ENCODE results near the gene MS4A6A. TPM values are rescaled to one million over a fixed set of nuclear protein-coding genes. Genes with fewer than 3 reads are reported as not detected.

The MS4A6A gene, protein sequence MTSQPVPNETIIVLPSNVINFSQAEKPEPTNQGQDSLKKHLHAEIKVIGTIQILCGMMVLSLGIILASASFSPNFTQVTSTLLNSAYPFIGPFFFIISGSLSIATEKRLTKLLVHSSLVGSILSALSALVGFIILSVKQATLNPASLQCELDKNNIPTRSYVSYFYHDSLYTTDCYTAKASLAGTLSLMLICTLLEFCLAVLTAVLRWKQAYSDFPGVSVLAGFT
- total RNA-seq, result not detected in 2 replicates

DNA sequence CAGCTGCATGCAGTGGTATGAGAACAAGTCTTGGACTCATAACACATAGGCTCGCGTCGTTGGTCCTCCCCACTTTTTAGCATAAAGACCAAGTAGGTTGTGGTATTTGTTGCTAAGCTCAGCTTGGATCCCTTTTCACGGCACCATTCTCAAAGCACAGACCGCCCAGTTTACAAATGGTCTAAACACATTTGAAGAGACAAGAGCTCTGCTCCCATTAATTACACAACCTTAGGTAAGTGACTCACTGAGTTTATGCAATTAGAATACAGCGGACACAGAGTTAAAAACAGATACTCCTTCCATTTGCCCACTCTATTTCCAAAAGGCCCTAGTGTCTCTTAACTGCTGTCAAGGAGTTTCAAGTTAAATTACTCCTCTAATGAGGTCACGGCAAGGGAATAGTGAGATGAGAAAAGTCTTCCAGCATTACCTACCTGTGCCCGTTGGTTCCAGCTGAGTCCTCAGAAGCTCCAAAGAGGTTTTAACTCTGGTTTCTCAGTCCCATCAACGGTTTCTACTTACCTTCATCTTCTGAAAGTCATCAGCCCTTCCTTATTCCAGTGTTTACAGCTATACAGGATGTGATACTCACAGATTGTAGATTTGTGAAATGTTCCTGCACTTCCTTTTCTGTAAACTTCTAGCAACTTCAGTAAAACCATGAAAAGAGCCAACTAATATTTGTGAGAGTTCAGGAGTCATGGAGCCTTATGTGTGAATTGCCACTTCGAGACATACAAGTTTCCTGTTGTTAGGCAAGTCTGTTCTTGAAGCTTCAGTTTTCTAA, at the start of gene MS4A6A:
Gene MS4A6A, minus strand, starts transcription at position 543 of the 790 bp plus-strand sequence. CDS start 1,356 bp downstream, outside the sequence.

Other genes with a start within 250 kb of the MS4A6A start
- not detected in 2 replicates for gene OOSP1, start 244.7 kb downstream of the MS4A6A start, total RNA-seq
- not detected in 2 replicates for gene OOSP4A, start 219.1 kb downstream of the MS4A6A start, total RNA-seq
- not detected in 2 replicates for gene OOSP4B, start 165.9 kb downstream of the MS4A6A start, total RNA-seq
- gene OOSP2, start 142.7 kb downstream of the MS4A6A start, total RNA-seq, result not detected in 2 replicates
- gene MS4A3, start 126.4 kb downstream of the MS4A6A start, total RNA-seq, result not detected in 2 replicates
- not detected in 2 replicates for gene MS4A2, start 94.4 kb downstream of the MS4A6A start, total RNA-seq
- gene MS4A4E, start 60.1 kb upstream of the MS4A6A start, total RNA-seq, result not detected in 2 replicates
- not detected in 2 replicates for gene MS4A4A, start 97.6 kb upstream of the MS4A6A start, total RNA-seq
- not detected in 2 replicates for gene MS4A6E, start 144.2 kb upstream of the MS4A6A start, total RNA-seq
- not detected in 2 replicates for gene MS4A7, start 195.4 kb upstream of the MS4A6A start, total RNA-seq
- gene MS4A14, start 213.4 kb upstream of the MS4A6A start, total RNA-seq, result not detected in 2 replicates
- gene MS4A5, start 246.5 kb upstream of the MS4A6A start, total RNA-seq, result not detected in 2 replicates

All from uterine smooth muscle cell (primary cell).